DOHH2 (cell line): ENCODE results near the gene KRTAP10-2.

Experiments used
- CTCF ChIP-seq: fragments of 200-600 bp; sonication (generic); IDR thresholded peaks from one replicate; pipeline ENCODE4 v1.5.1; 2014; ENCODE audit warnings: antibody characterized with exemption, mild to moderate bottlenecking, low read depth, low read length; ENCODE audit not compliant: poor library complexity, severe bottlenecking
- EZH2phosphoT487 ChIP-seq: fragments of 200-600 bp; sonication (generic); IDR thresholded peaks from 2 replicates; pipeline ENCODE4 v1.6.1; 2017; ENCODE audit warnings: borderline replicate concordance, mild to moderate bottlenecking, antibody characterized with exemption, low read length, moderate library complexity, mixed read lengths

GRCh38 chr21:44519346-44520325 is 31.7 kb downstream of the KRTAP10-2 start:
- no peak for TF ChIP-seq CTCF
- TF ChIP-seq EZH2phosphoT487: no peak
